Measurements from ENCODE around the gene JSRP1.

JSRP1 gene

DNA sequence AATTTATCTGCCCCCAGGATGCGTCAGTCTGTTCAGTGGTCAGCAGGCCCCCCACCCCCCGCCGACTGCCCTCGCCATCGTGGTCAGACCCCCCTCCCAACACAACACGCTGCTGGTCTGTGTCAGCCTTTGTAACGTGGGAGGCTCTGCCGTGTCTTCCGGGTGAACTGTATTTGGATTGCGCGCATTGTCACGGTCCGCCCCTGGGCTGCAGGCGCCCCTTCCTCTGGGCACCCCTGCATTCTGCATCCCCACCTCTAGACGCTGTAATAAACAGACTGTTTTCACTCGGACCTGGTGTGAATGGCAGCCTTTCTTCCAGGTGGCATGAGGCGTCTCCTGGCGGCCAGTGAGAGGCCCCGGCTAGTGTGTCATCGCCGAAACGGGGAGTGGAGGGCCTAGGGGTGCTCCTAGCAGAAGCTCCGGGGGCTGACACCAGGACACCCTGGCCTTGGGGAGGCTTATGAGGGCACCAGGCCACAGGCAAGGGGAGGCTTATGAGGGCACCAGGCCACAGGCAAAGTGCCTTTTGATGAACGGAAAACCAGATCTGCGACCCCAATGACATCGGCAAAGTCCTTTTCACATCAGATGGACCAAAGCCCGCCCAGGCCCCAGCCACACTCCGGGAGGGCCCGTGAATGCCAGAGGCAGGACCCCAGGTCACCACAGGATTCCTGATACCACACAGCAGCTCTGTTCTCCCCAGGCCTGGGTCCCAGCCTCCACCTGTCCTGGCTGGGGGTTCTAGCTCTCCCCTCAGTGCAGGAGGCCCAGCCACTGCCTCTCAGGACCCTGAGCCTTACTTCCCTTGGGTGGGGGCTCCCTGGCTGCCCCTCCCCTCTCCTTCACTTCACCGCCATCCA is 23.7 kb downstream of the JSRP1 start:
- DNase-seq = no peak
- no peak for ATAC-seq

DNA sequence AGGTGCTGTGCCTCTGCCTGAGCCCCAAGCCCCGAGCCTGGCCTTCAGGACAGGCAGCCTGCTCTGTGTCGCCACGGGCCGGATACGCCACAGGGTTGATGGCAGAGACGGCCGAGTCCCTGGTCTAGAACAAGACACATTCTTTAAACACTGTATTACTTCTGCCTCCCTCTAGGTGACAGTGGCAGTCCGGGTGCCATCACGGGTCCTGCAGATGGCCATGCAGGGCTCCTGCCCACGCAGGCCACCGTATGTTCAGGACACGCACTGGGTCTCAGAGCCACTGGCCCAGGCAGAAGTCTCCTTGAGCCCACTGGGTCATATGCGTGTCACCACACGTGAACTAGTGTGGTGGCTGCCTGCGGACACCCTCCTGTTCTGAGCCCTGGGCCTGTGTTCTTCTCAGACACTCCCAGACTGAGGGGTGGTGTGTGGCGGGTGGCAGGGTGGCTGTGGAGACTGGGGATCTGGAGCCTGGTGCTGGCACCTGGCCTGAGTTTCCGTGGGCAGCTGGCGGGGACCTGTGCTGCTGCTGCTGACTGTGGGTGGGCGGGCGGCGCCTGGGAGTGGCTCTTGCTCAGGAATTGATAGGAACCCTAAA is 24.5 kb downstream of the JSRP1 start:
- ATAC-seq (no peak), DNase-seq (no peak)

DNA sequence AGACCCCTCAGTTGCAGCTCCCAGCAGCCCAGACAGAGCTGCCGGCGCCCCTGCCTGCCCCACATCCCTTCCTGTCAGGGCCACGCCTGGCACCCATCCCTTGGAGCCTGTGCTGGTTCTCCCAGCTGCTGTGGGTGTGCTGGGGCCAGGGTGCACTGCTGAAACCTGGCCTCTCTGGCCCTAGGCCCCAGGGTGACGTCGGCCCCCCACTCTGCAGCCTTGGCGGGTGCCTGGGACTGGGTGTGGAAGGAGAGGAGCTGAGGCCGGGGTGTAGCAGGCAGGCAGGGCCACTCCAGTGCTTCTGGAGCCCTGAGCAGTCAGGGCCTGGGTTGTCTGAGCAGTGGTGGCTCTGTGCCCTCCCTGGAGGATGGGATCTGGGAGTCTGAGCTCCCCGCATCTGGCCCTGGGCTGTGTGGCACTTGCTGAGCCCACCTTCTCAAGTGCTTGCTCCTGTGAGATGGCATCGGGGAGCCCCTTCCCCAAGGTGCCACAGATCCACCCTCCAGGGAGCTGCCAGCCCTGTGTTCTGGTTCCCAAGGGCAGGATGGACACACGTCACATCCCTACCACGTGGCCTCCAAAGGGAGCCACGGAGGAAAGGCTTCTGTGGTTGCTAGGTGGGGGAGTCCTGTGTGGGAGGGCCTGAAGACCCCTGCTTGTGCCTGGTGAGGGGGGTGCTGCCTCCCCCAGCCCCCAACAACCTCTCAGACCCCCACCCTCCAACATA is 25.2 kb downstream of the JSRP1 start:
- DNase-seq = no peak
- no peak for ATAC-seq

- DNase-seq (no peak), ATAC-seq (no peak)
Observed at GRCh38 chr19:2230033-2230531, 26.1 kb downstream of the JSRP1 start.

- no peak for DNase-seq
- ATAC-seq = no peak
Observed at GRCh38 chr19:2229103-2230032, 26.8 kb downstream of the JSRP1 start.

- no peak for ATAC-seq
- no peak for DNase-seq
Observed at GRCh38 chr19:2228157-2229030, 27.8 kb downstream of the JSRP1 start.

- ATAC-seq (no peak), DNase-seq (no peak)
Observed at GRCh38 chr19:2227415-2228156, 28.6 kb downstream of the JSRP1 start.

DNA sequence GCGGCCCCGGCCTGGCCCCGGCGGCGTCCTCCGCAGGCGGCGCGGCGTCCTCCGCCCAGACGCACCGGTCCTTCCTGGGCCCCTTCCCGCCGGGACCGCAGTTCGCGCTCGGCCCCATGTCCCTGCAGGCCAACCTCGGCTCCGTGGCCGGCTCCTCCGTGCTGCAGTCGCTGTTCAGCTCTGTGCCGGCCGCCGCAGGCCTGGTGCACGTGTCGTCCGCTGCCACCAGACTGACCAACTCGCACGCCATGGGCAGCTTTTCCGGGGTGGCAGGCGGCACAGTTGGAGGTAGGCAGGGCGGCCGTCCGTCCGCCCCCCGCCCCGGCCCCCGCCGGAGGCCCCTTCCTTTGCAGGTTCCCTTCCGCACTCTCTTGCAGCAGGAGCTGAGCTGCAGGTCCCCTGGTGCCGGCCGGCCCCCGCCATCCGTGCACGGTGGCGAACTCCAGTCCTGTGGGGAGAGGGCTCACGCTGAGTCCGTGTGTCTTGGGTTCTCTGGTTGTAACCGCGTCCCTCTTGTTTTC is 29.3 kb downstream of the JSRP1 start:
- ATAC-seq (no peak), DNase-seq (no peak)

- DNase-seq (no peak), ATAC-seq (no peak)
Observed at GRCh38 chr19:2226051-2226839, 30.0 kb downstream of the JSRP1 start.

- ATAC-seq = no peak
- DNase-seq = no peak
Observed at GRCh38 chr19:2225415-2226050, 30.7 kb downstream of the JSRP1 start.

- ATAC-seq = no peak
- no peak for DNase-seq
Observed at GRCh38 chr19:2224754-2225349, 31.4 kb downstream of the JSRP1 start.

- DNase-seq (no peak), ATAC-seq (peak; percentile 33)
Observed at GRCh38 chr19:2223959-2224358, 32.3 kb downstream of the JSRP1 start.

- no peak for DNase-seq
- ATAC-seq = no peak
Observed at GRCh38 chr19:2223391-2223790, 32.8 kb downstream of the JSRP1 start.

- no peak for ATAC-seq
Observed at GRCh38 chr19:2221918-2222317, 34.3 kb downstream of the JSRP1 start.

DNA sequence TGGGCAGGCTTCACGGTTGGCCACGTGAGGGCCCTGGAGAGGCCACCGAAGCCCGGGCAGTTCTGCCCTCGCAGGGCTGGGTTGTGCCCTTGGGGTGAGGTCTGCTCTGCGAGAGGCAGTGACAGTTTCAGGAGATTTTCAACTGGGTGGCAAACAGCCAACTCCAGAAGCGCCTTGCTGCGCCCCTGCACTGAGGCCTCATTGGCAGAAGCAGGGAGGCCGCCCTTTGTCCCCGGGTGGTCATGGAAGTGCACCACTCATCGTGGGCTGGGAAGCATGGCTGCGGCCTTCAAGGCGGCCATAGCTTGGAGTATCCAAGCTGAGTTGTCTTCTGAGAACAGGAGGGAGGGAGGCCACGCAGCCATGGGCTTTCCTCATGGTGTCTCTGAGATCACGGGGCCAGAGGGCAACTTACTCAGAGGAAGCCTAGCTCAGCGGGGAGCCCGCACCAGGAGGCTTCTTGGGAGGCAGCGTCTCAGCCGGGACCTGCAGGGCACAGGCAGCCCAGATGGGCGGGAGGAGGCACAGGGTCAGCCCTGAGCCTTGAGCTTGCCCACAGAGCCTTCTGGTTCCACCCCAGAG is 34.9 kb downstream of the JSRP1 start:
- no peak for ATAC-seq
- no peak for DNase-seq

More at GRCh38 chr19:2221918-2222317, 34.3 kb downstream of the JSRP1 start:
- no peak for DNase-seq

- DNase-seq = no peak
- ATAC-seq = no peak
Observed at GRCh38 chr19:2219726-2220125, 36.5 kb downstream of the JSRP1 start.

DNA sequence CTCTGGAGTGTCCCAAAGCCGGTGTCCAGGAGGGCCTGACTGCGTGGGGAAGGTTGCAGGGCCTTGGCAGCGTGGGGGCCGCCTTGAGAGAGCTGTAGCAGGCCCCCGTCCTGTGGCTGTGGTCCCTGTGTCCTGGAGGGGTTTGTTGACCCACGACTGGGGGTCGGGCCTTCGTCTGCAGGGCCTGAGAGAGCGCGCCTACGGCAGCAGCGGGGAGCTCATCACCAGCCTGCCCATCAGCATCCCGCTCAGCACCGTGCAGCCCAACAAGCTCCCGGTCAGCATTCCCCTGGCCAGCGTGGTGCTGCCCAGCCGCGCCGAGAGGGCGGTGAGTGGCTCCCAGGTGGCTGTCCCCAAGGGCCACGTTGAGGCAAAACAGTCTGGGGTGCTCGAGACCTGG is 38.6 kb downstream of the JSRP1 start:
- ATAC-seq = no peak

More for the DNA sequence above, 38.6 kb downstream of the JSRP1 start:
- DNase-seq = no peak
